SK-N-SH (cell line): ENCODE data around the gene GH2. TPM values are rescaled to one million over a fixed set of nuclear protein-coding genes. Genes with fewer than 3 reads are reported as not detected.

ENCODE experiments used
- CTCF ChIA-PET: fragments of 300-600, 350-600 bp; formaldehyde crosslinking; extraction: SDS; loops from one replicate; lab custom pipeline; 2021; lab: Yijun Ruan, JAX
- POLR2A ChIA-PET: fragments of 350-600 bp; sonication (Branson Sonifier 250); formaldehyde crosslinking; extraction: SDS; loops from one replicate; lab custom pipeline; 2020; ENCODE audit warnings: antibody characterized with exemption, inconsistent platforms; lab: Yijun Ruan, JAX
- DNase-seq: peaks from one replicate; pipeline ENCODE4 v3.0.0; 2012
- H2AFZ ChIP-seq: fragments of 200-600 bp; sonication (generic); 2 replicates; pipeline ENCODE4 v1.8.1; 2016; ENCODE audit warnings: antibody characterized with exemption, mild to moderate bottlenecking, low read depth
- H3F3A ChIP-seq: fragments of 200-600 bp; sonication (generic); replicated peaks from 2 replicates; pipeline ENCODE3; 2016; ENCODE audit warnings: antibody characterized with exemption, mild to moderate bottlenecking; ENCODE audit not compliant: insufficient read depth
- H3K27ac ChIP-seq, 2 experiments: fragments of 200-500 bp in 1 of 2; fragments of 200-600 bp in 1 of 2; sonication (Bioruptor generic) in 1 of 2; sonication (generic), shearing (Covaris generic) in 1 of 2; 2 replicates each; pipeline versions ENCODE4 v1.5.1 to v1.6.1; 2014 to 2016; ENCODE audit warnings: low read depth in 2 of 2, inconsistent platforms in 1 of 2, low read length in 1 of 2, mild to moderate bottlenecking in 1 of 2, mixed read lengths in 1 of 2
- H3K27me3 ChIP-seq: fragments of 200-600 bp; sonication (generic), shearing (Covaris generic); 2 replicates; pipeline ENCODE4 v1.6.1; 2016; ENCODE audit warnings: mixed run types; ENCODE audit not compliant: insufficient read depth
- H3K36me3 ChIP-seq, 2 experiments: fragments of 200-500 bp in 1 of 2; fragments of 200-600 bp in 1 of 2; sonication (Bioruptor generic) in 1 of 2; sonication (generic) in 1 of 2; replicated peaks in 1 of 2; 2 replicates each; pipeline versions ENCODE3 to v1.5.1; 2014 to 2016; ENCODE audit warnings: low read length in 1 of 2, mild to moderate bottlenecking in 1 of 2; ENCODE audit not compliant: insufficient read depth in 2 of 2, control insufficient read depth in 1 of 2
- H3K4me1 ChIP-seq, 2 experiments: fragments of 200-500 bp in 1 of 2; fragments of 200-600 bp in 1 of 2; sonication (Bioruptor generic) in 1 of 2; sonication (generic), shearing (Covaris generic) in 1 of 2; 2 replicates each; pipeline versions ENCODE4 v1.5.1 to v1.6.1; 2014 to 2016; ENCODE audit warnings: low read depth in 1 of 2, low read length in 1 of 2, mixed run types in 1 of 2; ENCODE audit not compliant: insufficient read depth in 2 of 2, control insufficient read depth in 1 of 2
- H3K4me2 ChIP-seq: fragments of 200-600 bp; sonication (generic), shearing (Covaris generic); 2 replicates; pipeline ENCODE4 v1.6.1; 2017; ENCODE audit warnings: mixed run types
- H3K4me3 ChIP-seq, 2 experiments: fragments of 200-500 bp in 1 of 2; fragments of 200-600 bp in 1 of 2; sonication (Bioruptor generic) in 1 of 2; sonication (generic), shearing (Covaris generic) in 1 of 2; 2 replicates each; pipeline versions ENCODE4 v1.5.1 to v1.8.1; 2014 to 2016; ENCODE audit warnings: low read depth in 2 of 2, inconsistent platforms in 1 of 2, low read length in 1 of 2, mild to moderate bottlenecking in 1 of 2, mixed read lengths in 1 of 2, moderate library complexity in 1 of 2
- H3K79me2 ChIP-seq: fragments of 200-600 bp; sonication (generic); 2 replicates; pipeline ENCODE4 v1.8.1; 2017; ENCODE audit warnings: mild to moderate bottlenecking; ENCODE audit not compliant: insufficient read depth
- H3K9ac ChIP-seq: fragments of 200-600 bp; sonication (generic); 2 replicates; pipeline ENCODE4 v1.6.1; 2017; ENCODE audit warnings: mixed run types
- H3K9me2 ChIP-seq: fragments of 200-600 bp; sonication (generic); 2 replicates; pipeline ENCODE4 v1.6.1; 2017; ENCODE audit warnings: mixed run types
- H3K9me3 ChIP-seq: fragments of 200-600 bp; sonication (generic); 2 replicates; pipeline ENCODE4 v1.6.1; 2017; ENCODE audit warnings: mixed run types, mild to moderate bottlenecking, moderate library complexity
- H4K20me1 ChIP-seq: fragments of 200-600 bp; sonication (generic); 2 replicates; pipeline ENCODE4 v1.6.1; 2017; ENCODE audit warnings: mild to moderate bottlenecking, mixed run types; ENCODE audit not compliant: insufficient read depth
- CTCF ChIP-seq: fragments of 200-600 bp; sonication (generic); IDR thresholded peaks from 2 replicates; pipeline ENCODE4 v1.6.1; 2017; ENCODE audit warnings: antibody characterized with exemption, mild to moderate bottlenecking, moderate library complexity
- ELF1 ChIP-seq: IDR thresholded peaks from 2 replicates; pipeline ENCODE4 v1.4.0; 2012
- EP300 ChIP-seq, 2 experiments: IDR thresholded peaks; 2 replicates each; pipeline versions ENCODE4 v1.4.0 to v1.6.1; 2012; ENCODE audit warnings: borderline replicate concordance in 1 of 2, low read depth in 1 of 2, low read length in 1 of 2
- IRF3 ChIP-seq: fragments of 150-350 bp; IDR thresholded peaks from 2 replicates; pipeline ENCODE4 v1.6.1; 2016; ENCODE audit warnings: mild to moderate bottlenecking, low read depth, low read length
- MAX ChIP-seq: IDR thresholded peaks from 2 replicates; pipeline ENCODE4 v1.4.0; 2012; ENCODE audit warnings: low read depth
- MEF2A ChIP-seq: IDR thresholded peaks from 2 replicates; pipeline ENCODE4 v1.4.0; 2012; ENCODE audit warnings: low read depth, borderline replicate concordance
- POLR2AphosphoS5 ChIP-seq: IDR thresholded peaks from 2 replicates; pipeline ENCODE4 v1.6.1; 2012; ENCODE audit warnings: low read depth, low read length
- RAD21 ChIP-seq: IDR thresholded peaks from 2 replicates; pipeline ENCODE4 v1.6.1; 2012; ENCODE audit warnings: mild to moderate bottlenecking, low read length
- TAF1 ChIP-seq: IDR thresholded peaks from 2 replicates; pipeline ENCODE4 v1.6.1; 2012; ENCODE audit warnings: low read depth, mild to moderate bottlenecking, low read length, moderate library complexity, borderline replicate concordance
- WGBS: methylation state at CpG from one replicate; pipeline ENCODE4 v1.1.6; 2017; ENCODE audit warnings: low lambda C conversion rate; 5-methylcytosine and 5-hydroxymethylcytosine counted together
- polyA plus RNA-seq, 3 experiments: library from polyadenylated mRNA; depleted of rRNA; stranded (reverse); fragments of >200 nt; gene quantifications; 2 replicates each; pipeline ENCODE4 v1.2.3, GENCODE V29; 2012

The GH2 gene
- polyA plus RNA-seq (2012; rRNA removed), result not detected in 2 replicates
- polyA plus RNA-seq (2012; cell fraction: cytosol; rRNA removed), result not detected in 2 replicates
- not detected in 2 replicates for polyA plus RNA-seq (2012; cell fraction: nucleus; rRNA removed)

GRCh38 chr17:63881935-63882601 is at the start of gene GH2:
GH2 (minus strand) TSS chr17:63881944; CDS start chr17:63881801, 143 bp downstream.
- no peak within 1 kb of the TSS for H3K9ac ChIP-seq
- H3K79me2 ChIP-seq, result no peaks in the 10 kb centered on the region
- no peaks in the 10 kb centered on the region for H4K20me1 ChIP-seq
- CTCF ChIA-PET, result interaction anchor here (1.1 to 2.7 kb wide), 10 partner anchors 16 to 146 kb away, joined by 3 to 15 read pairs (median 5); partner anchors contain the start of gene CSHL1
- no peaks in the 10 kb centered on the region for H3F3A ChIP-seq
- peak; percentile 85 for DNase-seq
- 53% methylated on average over 11 of the region's 15 CpGs for WGBS
- POLR2A ChIA-PET, result no interaction called here
- H3K27me3 ChIP-seq, result peaks cover 5% of the 10 kb centered on the region
- H3K4me1 ChIP-seq, result no peaks in the 10 kb centered on the region
- no peaks in the 10 kb centered on the region for H3K36me3 ChIP-seq
- H3K9me3 ChIP-seq, result no peaks in the 10 kb centered on the region
- no peak within 1 kb of the TSS for H3K27ac ChIP-seq
- H3K4me2 ChIP-seq, result no peak within 1 kb of the TSS
- no peak for TF ChIP-seq EP300 (IDR thresholded peaks at IDR 0.05; ENCODE audit: borderline replicate concordance in 1 of 2, low read depth in 1 of 2, low read length in 1 of 2)
- TF ChIP-seq POLR2AphosphoS5, result no peak
- TF ChIP-seq TAF1, result no peak
- TF ChIP-seq CTCF, result peak; percentile 51
- no peak within 1 kb of the TSS for H2AFZ ChIP-seq
- no peaks in the 10 kb centered on the region for H3K9me2 ChIP-seq
- no peak within 1 kb of the TSS for H3K4me3 ChIP-seq

- peaks cover 13% of the 10 kb centered on the region; the same call in 1 of the 2 replicates for H3K27me3 ChIP-seq
- H3K79me2 ChIP-seq, result no peaks in the 10 kb centered on the region
- no peak overlapping the region for H3K27ac ChIP-seq
- no peaks in the 10 kb centered on the region for H3K4me1 ChIP-seq
- H3K9me2 ChIP-seq, result no peaks in the 10 kb centered on the region
- H3K9me3 ChIP-seq, result no peaks in the 10 kb centered on the region
- CTCF ChIA-PET, result interaction anchor here (1.0 to 8.8 kb wide), 6 partner anchors 12 to 202 kb away, joined by 3 to 90 read pairs (median 24); partner anchors contain the start of genes CSHL1 and GH1
- WGBS, result 84% methylated on average over 16 of the region's 16 CpGs
- H3F3A ChIP-seq, result no peaks in the 10 kb centered on the region
- POLR2A ChIA-PET, result no interaction called here
- no peak overlapping the region for H2AFZ ChIP-seq
- H3K9ac ChIP-seq, result no peak overlapping the region
- TF ChIP-seq RAD21 (no peak), EP300 (IDR thresholded peaks at IDR 0.05; ENCODE audit: borderline replicate concordance in 1 of 2, low read depth in 1 of 2, low read length in 1 of 2) (no peak), IRF3 (no peak), ELF1 (no peak), MEF2A (no peak), MAX (no peak)
- H3K4me3 ChIP-seq, result no peak overlapping the region
- H4K20me1 ChIP-seq, result no peaks in the 10 kb centered on the region
- peak; percentile 50 for DNase-seq
- H3K36me3 ChIP-seq, result no peaks in the 10 kb centered on the region
- H3K4me2 ChIP-seq, result no peak overlapping the region
Measured at GRCh38 chr17:63930951-63931575, 49.3 kb upstream of the GH2 start.
